Gastrocnemius medialis (tissue), 4 donors: Measurements from ENCODE around the gene HSH2D.

ENCODE experiments used
- CTCF ChIP-seq, 5 experiments: fragments of 450-650 bp in 3 of 5; fragments of 200-600 bp in 2 of 5; sonication (generic) in 2 of 5; IDR thresholded peaks in 4 of 5; conservative IDR thresholded peaks in 1 of 5; 1 replicate in 4 of 5; 2 replicates in 1 of 5; pipeline ENCODE4 v1.5.1; 2016 to 2019; ENCODE audit warnings: antibody characterized with exemption in 5 of 5, mild to moderate bottlenecking in 3 of 5, moderate library complexity in 3 of 5
- POLR2A ChIP-seq, 2 donors: fragments of 450-650 bp; IDR thresholded peaks; one replicate each; pipeline ENCODE4 v1.6.1; 2017; ENCODE audit warnings: antibody characterized with exemption in 2 of 2, mild to moderate bottlenecking in 2 of 2, moderate library complexity in 2 of 2

GRCh38 chr19:16190736-16191135 is 47.3 kb downstream of the HSH2D start:
- TF ChIP-seq CTCF (IDR thresholded peaks at IDR 0.05 in 4 of 5, conservative IDR thresholded peaks at IDR 0.05 in 1 of 5) (no peak), POLR2A (IDR thresholded peaks at IDR 0.05) (no peak)
